Colonic mucosa (tissue), 4 donors: ENCODE results near the gene ACOXL. TPM values are rescaled to one million over a fixed set of nuclear protein-coding genes. Genes with fewer than 3 reads are reported as not detected.

ENCODE experiments used
- DNase-seq: peaks from one replicate; pipeline ENCODE4 v3.0.0-alpha.2; 2020
- H3K27ac ChIP-seq: fragments of 200-600 bp; one replicate; pipeline ENCODE4 v1.8.0; 2021
- H3K27me3 ChIP-seq: fragments of 200-600 bp; one replicate; pipeline ENCODE4 v1.8.0; 2021
- H3K36me3 ChIP-seq: fragments of 200-600 bp; one replicate; pipeline ENCODE4 v1.8.0; 2021
- H3K4me1 ChIP-seq: fragments of 200-600 bp; one replicate; pipeline ENCODE4 v1.8.0; 2021; ENCODE audit warnings: mild to moderate bottlenecking
- H3K4me3 ChIP-seq: fragments of 200-600 bp; one replicate; pipeline ENCODE4 v1.8.0; 2021
- H3K9ac ChIP-seq, 2 donors: one replicate each; pipeline ENCODE4 v1.7.0; 2013; ENCODE audit warnings: control low read depth in 2 of 2, low read depth in 2 of 2, low read length in 2 of 2
- H3K9me3 ChIP-seq: fragments of 200-600 bp; one replicate; pipeline ENCODE4 v1.8.0; 2021
- intact Hi-C: fragments of 100-400 bp; cut with DNase I; formaldehyde crosslinking; loops from one replicate; pipeline ENCODE4 v1.14.1; 2022
- total RNA-seq, 2 donors: library from RNA; stranded (reverse); fragmentation: NEBNext Ultra II Directional in 1 of 2; extraction: Animal tissue kit (Norgen Biotek cat#: 25700) in 1 of 2; gene quantifications; one replicate each; pipeline ENCODE4 v1.2.1, GENCODE V29; 2021
- TF ChIP-seq, protein P1 (sequence below): fragments of 200-600 bp; IDR thresholded peaks from one replicate; pipeline ENCODE4 v1.8.0; 2022; ENCODE audit warnings: antibody characterized with exemption, mild to moderate bottlenecking
- donor health status: healthy.
- donor health status: DM: no; HTN: no; CAD: no.
- donor health status: DM: no; HTN: no; CAD: no.

The ACOXL gene
- total RNA-seq, 2 donors from 2014 or later: 0.32 to 0.82 TPM

DNA sequence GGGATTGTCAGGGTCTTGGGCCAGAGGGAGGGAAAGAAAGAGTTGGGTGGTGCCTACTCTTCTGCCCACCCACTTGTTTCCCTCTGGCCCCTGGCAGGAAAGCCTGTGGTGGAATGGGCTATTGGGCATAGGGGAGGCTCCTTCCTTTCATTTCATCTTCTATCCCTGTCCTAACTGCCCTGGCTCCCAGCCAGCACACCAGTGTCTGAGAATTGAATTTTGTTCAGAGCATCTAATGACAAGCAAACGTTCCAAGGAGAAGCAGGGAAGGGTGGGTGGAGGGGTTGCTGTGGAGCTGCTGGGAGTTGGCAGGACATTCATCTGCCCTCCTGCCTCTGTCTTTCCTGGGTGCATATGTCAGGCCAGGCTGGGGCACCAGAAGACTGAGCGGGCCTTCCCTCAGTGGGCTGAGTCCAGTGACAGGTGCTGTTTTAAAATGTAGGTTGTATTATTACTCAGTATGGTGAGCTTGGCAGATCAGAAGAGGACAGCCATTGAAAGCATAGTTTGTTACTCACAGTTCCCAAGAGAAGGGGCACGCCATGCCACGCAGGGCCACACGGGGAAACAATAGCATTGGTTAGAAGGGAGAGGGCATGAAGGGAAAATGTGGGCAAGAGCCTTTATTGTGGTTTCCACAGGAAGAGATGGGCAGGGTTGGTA lies 171.9 kb downstream of the ACOXL start:
- Histone ChIP-seq H3K4me1 (peaks cover 7% of the 10 kb centered on the region), H3K36me3 (no peaks in the 10 kb centered on the region), H3K9me3 (no peaks in the 10 kb centered on the region), H3K9ac (no peak overlapping the region), H3K4me3 (no peak overlapping the region), H3K27me3 (no peaks in the 10 kb centered on the region), H3K27ac (no peak overlapping the region)
- TF ChIP-seq, protein P1, sequence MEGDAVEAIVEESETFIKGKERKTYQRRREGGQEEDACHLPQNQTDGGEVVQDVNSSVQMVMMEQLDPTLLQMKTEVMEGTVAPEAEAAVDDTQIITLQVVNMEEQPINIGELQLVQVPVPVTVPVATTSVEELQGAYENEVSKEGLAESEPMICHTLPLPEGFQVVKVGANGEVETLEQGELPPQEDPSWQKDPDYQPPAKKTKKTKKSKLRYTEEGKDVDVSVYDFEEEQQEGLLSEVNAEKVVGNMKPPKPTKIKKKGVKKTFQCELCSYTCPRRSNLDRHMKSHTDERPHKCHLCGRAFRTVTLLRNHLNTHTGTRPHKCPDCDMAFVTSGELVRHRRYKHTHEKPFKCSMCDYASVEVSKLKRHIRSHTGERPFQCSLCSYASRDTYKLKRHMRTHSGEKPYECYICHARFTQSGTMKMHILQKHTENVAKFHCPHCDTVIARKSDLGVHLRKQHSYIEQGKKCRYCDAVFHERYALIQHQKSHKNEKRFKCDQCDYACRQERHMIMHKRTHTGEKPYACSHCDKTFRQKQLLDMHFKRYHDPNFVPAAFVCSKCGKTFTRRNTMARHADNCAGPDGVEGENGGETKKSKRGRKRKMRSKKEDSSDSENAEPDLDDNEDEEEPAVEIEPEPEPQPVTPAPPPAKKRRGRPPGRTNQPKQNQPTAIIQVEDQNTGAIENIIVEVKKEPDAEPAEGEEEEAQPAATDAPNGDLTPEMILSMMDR: no peak
- no peak for DNase-seq
- intact Hi-C loops: no loop called here

DNA sequence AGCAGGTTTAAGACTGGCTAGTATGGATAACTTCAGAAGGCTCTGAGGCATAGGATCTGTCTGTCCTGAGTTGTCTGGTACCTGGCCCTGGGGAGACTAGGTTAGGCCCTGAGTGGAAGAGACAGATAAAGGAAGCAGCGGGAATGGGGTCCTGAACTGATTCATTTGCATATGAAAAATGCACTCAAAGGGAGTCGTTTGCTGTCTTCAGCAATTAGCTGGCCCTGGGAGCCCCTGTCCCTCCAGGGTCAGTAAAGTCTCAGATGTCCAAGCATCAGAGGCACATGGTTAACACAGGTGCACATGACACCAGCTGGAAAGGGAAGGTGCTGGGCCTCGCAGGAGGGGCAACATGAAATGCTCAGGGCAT lies 172.4 kb downstream of the ACOXL start:
- H3K27me3 ChIP-seq: no peaks in the 10 kb centered on the region
- H3K9ac ChIP-seq: no peak overlapping the region
- H3K36me3 ChIP-seq: no peaks in the 10 kb centered on the region
- intact Hi-C loops: no loop called here
- no peak for DNase-seq
- H3K4me1 ChIP-seq: peaks cover 7% of the 10 kb centered on the region
- TF ChIP-seq, protein P1: no peak
- H3K27ac ChIP-seq: no peak overlapping the region
- H3K9me3 ChIP-seq: no peaks in the 10 kb centered on the region
- no peak overlapping the region for H3K4me3 ChIP-seq

DNA sequence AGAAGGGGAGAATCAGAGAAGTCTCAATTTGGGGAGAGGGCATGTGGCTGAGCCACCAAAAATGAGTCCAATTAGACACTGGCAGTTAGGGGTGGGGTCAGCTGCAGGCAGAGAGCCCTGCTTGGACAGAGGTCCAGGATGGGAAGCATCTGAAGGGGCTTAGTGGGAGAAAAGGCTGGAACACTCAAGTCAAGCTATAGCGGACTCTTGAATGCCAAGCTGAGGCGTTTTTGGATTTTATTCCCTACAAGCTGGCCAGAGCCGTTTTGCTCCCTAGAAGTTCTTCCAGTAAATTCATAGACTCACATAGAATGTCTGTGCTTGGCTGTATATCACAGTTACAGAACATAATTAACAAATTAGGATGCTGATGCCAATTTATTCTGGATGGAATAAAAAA lies 172.8 kb downstream of the ACOXL start:
- Histone ChIP-seq H3K9me3 (no peaks in the 10 kb centered on the region), H3K36me3 (no peaks in the 10 kb centered on the region), H3K27me3 (no peaks in the 10 kb centered on the region), H3K27ac (no peak overlapping the region), H3K9ac (no peak overlapping the region), H3K4me1 (peaks cover 7% of the 10 kb centered on the region), H3K4me3 (no peak overlapping the region)
- intact Hi-C loops: no loop called here
- TF ChIP-seq, protein P1: no peak
- no peak for DNase-seq

DNA sequence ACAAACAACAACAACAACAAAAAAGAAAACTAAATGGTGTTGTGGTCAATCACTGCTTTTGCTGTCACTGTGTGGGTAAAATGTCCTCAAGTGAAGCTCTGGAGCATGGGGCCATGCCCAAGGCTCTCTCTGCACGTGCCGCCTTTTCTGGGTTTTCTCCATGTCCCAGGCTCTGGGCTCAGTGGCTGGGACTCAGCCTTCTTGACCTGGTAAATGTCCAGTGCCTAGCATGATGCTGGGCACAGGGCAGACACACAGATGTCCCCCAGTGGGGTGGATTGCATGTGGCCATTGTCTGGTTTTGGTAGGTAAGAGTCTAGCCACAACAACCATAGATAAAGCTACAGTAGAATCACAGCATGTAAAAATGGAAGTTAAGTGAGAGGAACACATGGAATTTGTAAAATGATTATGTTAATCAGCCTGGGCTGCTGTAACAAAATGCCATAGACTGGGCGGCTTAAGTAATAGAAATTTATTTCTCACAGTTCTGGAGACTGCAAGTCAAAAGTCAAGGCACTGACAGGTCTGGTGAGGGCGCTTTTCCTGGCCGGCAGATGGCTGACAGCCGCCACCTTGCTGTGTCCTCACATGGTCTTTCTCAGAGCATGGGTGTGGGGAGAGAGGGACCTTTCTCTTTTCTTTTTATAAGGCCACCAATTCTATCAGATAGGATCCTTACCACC lies 174.4 kb downstream of the ACOXL start:
- Histone ChIP-seq H3K9me3 (no peaks in the 10 kb centered on the region), H3K9ac (no peak overlapping the region), H3K27me3 (no peaks in the 10 kb centered on the region), H3K4me3 (no peak overlapping the region), H3K27ac (no peak overlapping the region), H3K36me3 (no peaks in the 10 kb centered on the region), H3K4me1 (peaks cover 7% of the 10 kb centered on the region)
- TF ChIP-seq, protein P1: no peak
- intact Hi-C loops: no loop called here
- no peak for DNase-seq

DNA sequence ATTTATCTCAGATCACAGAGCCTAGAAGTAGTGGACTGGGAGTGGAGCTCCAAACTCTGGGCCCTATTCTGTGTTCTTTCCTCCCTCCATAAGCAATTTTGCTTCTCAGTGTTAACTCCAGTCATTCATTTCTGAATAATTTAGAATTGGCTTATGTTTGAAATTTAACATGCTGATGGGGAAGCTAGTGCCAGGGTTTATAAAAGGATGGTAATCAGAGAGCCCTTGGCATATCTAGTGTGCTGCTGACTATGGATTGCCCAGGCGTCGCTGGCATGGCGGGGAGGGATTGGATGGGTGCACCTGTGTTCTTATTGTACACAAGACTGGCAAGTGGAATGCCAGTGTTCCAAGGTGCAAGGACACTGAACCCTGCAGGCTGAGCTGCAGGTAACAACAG lies 177.1 kb downstream of the ACOXL start:
- no peak overlapping the region for H3K27ac ChIP-seq
- H3K27me3 ChIP-seq: no peaks in the 10 kb centered on the region
- H3K4me1 ChIP-seq: no peaks in the 10 kb centered on the region
- DNase-seq: no peak
- H3K4me3 ChIP-seq: no peak overlapping the region
- no peaks in the 10 kb centered on the region for H3K36me3 ChIP-seq
- TF ChIP-seq, protein P1: no peak
- intact Hi-C loops: no loop called here
- no peaks in the 10 kb centered on the region for H3K9me3 ChIP-seq
- no peak overlapping the region for H3K9ac ChIP-seq
